HS-5 (cell line): ENCODE measurements around the gene SCYL1.

Experiments
- DNase-seq: peaks from one replicate; pipeline ENCODE4 v3.0.0-alpha.2; 2012; ENCODE audit warnings: low read depth

SCYL1 gene

GRCh38 chr11:65524741-65525545, at the start of gene SCYL1:
Gene SCYL1, plus strand, starts transcription at chr11:65525083. Its CDS starts 71 bp downstream, at chr11:65525154.
- DNase-seq = no peak

DNA sequence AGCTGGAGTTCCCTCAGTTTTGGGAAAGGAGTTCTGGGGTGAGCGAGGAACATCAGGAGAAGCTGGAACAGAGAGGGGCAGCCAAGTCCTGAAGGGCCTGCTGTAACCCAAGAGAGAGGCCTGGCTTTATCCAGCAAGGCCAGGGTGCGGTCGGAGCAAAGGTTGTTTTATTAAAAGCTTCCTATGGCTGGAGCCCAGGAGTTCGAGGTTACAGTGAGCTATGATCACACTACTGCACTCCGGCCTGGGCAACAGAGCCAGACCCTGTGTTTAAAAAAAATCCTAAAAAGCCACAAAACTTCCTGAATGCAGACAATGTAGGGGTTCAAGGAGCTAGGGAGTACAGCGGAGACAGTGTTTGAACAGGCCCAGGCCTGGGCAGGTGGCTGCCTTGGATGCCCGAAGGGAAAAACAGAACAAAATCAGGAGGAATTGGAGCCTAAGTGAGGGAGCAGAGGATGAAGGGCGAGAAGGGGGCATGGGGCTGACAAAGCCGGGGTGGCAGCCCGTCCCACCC, 48.2 kb upstream of the SCYL1 start:
- DNase-seq = no peak

DNA sequence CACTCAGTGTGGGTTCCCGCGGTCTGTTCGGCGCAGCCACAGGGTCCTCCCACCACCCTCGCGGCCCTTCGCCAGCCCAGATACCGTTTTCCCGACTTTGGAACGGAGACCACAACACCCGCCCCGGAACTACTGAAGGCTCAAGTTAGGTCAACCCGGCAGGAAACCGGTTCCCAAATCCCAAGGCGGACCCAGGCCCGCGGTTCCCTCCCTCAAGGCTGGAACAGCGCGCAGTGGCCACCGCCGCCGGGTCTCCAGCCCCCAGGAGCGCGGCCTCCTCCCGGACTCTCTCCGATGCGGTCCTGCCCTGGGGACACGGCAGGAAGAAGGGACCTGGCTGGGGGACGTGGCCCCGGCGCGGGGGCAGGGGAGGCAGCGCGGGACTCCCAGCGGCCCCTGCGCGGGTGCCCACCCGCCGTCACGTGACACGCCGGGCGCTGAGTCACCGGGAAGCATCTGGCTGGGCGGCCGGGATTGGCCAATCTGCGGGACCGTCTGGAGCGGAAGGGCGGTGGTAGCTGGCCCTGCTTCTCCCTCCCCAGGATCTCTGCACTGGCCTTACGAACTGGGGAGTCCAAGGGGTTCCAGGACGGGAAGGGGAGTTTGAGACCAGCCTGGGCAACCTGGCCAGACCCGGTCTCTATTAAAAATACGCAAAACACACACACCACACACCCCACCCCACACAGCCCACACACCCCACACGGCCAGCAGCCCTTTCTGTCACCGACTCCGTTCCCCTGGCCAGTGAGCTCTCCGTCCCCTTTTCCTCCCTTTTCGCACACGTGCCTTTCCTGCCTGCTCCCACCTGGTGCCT, 47.5 kb upstream of the SCYL1 start:
- peak; percentile 82 for DNase-seq

DNA sequence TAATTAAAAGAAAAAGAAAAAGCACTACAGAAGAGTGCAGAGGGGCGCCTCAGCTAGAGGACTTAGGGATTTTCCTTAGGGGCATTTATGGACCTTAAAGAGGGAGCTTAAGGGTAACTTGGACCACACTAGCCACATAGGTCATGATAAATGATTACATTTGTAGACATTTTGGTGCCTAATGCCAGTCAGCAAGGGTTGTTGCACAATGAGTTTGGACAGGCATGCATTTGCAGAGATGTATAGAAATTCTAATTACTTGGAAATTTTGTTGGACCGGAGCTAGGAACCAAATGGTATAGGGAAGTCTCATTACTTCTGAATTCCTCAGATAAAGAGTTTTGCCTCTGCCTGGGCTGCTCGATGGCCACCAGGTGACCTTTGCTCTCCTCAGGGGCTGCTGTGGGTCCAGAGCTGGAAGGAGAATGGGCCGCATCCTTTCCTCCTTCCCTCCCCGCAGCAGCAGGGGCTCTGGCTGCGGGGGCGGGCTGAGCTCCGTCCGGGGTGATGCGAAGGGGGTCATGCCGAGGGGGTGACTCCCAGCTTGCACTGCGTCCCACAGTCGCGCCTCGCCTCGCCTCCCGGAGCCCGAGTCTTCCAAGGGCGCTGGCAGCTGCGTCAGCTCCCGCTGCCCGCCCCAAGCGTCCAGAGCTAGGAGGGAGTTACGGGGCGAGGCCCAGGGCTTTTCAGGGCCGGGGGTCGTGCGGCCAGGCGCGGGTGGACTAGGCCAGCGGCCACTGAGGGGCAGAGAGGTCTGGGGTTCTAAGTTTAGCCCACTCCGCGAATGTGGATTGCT, 46.3 kb upstream of the SCYL1 start:
- DNase-seq = no peak

- DNase-seq = no peak
Measured at GRCh38 chr11:65479184-65480145, 45.4 kb upstream of the SCYL1 start.

GRCh38 chr11:65482306-65482850, 42.5 kb upstream of the SCYL1 start:
- no peak for DNase-seq

DNA sequence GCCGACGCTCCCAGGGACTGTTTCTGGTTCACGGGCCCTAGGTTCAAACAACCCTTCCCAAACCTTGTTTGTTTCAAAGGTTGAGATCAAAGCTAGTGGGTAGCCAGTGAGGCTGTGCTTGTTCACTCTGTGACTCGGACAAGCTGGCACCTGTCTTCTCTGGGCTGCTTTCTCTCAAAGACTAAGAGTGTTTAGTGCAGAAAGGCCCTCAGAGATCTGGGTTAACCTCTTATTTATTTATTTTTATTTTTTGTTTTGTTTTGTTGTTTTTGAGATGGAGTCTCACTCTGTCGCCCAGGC, 39.0 kb upstream of the SCYL1 start:
- no peak for DNase-seq

DNA sequence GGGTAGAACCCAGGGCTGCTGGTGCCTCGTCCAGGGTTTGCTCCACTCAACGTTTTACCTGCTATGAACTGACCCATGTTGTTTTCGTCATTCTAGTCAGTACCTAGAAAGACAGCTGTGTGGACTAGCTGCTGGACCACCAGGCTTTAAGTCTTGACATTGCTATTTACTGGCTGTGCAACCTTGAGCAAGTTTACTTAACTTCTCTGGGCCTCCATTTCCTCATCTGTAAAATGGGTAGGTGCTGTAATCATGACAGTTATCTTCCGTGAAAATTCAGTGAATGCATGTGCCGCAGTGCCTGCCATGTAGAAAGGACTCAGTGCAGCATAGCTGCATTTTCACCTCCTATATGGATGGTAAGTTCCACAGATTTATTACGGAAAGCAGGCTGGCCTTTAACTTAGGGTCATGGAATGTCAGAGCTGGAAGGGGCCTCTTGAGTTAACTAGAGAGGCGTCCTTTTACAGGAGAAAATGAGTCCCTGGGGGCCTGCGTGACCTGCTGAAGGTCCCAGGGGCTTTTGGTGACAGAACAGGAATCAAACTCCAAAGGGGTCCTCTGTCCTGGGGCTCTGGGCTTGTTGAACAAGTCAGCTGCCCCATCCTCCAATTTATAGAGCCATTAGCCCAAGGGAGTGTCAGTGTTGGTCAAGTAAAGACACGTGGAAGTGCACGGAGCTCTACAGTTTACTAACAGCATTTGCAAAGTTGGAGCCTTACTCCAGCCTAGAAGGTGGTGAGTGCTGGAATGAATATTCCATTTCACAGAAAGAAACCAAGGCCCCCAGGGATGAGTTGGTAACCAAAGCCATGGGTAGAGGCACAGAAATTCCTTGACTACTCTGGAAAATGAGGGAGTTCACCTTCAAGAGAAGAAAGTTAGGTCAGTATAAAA, 38.1 kb upstream of the SCYL1 start:
- DNase-seq = no peak

- peak; percentile 98 for DNase-seq
Measured at GRCh38 chr11:65487467-65488272, 37.2 kb upstream of the SCYL1 start.

- DNase-seq = no peak
Measured at GRCh38 chr11:65488273-65489034, 36.4 kb upstream of the SCYL1 start.

- no peak for DNase-seq
Measured at GRCh38 chr11:65489035-65489705, 35.7 kb upstream of the SCYL1 start.

DNA sequence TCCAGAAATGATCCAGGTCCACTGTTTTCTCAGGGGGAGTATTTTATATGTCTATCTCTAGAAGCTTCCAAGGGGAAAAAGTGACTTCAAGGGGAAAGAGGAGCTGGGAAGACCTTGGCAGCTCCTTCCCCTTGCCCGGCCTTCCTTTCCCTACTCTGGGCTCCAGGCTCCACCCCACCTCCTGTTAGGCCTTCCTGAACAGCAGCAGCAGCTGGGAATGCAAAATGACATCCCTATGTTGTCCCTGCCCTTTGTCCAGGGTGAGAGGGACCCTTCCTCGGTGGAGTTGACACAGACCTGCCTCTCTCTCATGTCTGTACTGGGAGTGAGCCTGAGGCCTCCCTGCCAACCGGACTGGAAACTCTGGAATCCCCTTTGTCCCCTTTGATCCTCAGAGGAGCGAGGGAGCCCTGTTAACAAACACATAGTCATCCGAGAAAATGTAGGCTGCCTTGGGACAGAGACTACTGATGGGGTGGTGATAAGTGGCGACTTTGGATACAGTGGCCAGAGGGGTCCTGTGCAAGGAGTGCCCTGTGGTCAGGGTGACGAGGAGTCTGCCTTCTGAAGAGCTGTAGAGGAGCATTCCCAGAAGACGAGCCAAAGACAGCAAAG, 35.1 kb upstream of the SCYL1 start:
- DNase-seq = no peak

- DNase-seq = no peak
Measured at GRCh38 chr11:65491163-65491465, 33.8 kb upstream of the SCYL1 start.

- DNase-seq = peak; percentile 58
Measured at GRCh38 chr11:65491614-65492386, 33.1 kb upstream of the SCYL1 start.

DNA sequence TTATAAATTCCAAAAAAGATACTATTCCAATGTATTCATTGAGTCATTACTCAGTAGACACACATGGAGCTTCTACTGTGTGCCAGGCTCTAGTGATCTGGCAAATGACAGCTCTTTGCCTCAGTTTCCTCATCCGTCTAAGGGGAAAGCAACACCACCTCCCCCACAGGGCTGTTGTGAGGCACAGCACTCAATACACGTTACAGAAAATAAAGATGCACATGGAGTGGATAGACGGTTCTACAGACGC, 32.6 kb upstream of the SCYL1 start:
- DNase-seq = no peak

DNA sequence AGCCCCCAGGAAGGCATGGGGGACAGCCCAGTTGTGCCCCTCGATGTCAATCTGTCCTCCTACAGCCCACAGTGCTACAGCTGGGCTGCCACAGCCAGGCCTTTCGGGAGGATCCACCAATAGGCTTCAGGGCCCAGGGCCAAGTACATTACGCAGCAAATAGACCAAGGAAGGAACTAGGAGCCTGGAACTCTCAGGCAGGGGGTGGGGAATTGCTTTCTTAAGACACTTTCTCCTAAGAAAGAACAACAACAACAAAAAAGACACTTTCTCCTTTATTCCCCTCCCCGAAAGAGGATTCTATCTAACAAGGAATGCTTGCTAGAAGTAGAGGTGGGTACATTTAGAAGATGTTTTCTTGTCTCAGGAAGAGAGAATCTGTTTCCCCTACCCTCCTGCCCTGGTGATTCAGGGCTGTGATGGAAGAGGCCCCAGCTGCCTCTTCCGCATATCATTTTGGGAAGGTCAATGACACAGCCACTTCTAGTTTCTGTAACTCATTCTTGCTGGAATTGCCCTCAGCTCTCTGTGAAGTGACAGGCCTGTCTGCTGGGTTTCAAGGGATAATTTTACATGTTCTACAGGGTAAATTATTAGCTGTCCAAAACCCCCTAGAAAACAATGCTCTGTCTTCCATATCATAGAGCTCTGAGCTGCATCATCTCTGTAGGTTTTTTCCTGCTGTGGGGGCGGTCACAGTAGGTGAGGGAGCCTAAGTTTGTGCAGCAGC, 32.1 kb upstream of the SCYL1 start:
- peak; percentile 74 for DNase-seq
